CD4-positive, alpha-beta T cell (primary cell): ENCODE results near the gene CAMK4. TPM values are rescaled to one million over a fixed set of nuclear protein-coding genes. Genes with fewer than 3 reads are reported as not detected.

ENCODE experiments used
- ATAC-seq: fragments of 200-7000 bp; cut with Tn5 transposase; one replicate; pipeline ENCODE4 v1.10.0; 2022; ENCODE audit warnings: mild to moderate bottlenecking; ENCODE audit not compliant: poor library complexity
- CTCF ChIA-PET: fragments of 350-600 bp; sonication (Branson Sonifier 250); formaldehyde crosslinking; loops from one replicate; lab custom pipeline; 2021; ENCODE audit warnings: antibody characterized with exemption, inconsistent platforms; lab: Charles Lee
- POLR2A ChIA-PET: fragments of 350-600 bp; sonication (Branson Sonifier 250); formaldehyde crosslinking; loops from one replicate; lab custom pipeline; 2021; ENCODE audit warnings: antibody characterized with exemption, inconsistent platforms; lab: Charles Lee
- DNase-seq, 14 experiments: peaks; one replicate each; pipeline ENCODE4 v3.0.0-alpha.2; 2013 to 2020; ENCODE audit warnings: mixed read lengths in 2 of 14
- H3K27ac ChIP-seq, 2 donors: one replicate each; pipeline versions ENCODE4 v1.5.1 to v1.7.0; 2013; ENCODE audit warnings: low read length in 2 of 2, low read depth in 1 of 2, mild to moderate bottlenecking in 1 of 2
- H3K27me3 ChIP-seq, 2 experiments: 1 replicate in 1 of 2; 2 replicates in 1 of 2; pipeline versions ENCODE4 v1.6.1 to v1.7.0; 2013; ENCODE audit warnings: low read length in 2 of 2, control low read depth in 1 of 2, mild to moderate bottlenecking in 1 of 2, moderate library complexity in 1 of 2; ENCODE audit not compliant: insufficient read depth in 2 of 2, control insufficient read depth in 1 of 2
- H3K36me3 ChIP-seq: one replicate; pipeline ENCODE4 v1.6.1; 2013; ENCODE audit warnings: low read length, control low read depth; ENCODE audit not compliant: insufficient read depth
- H3K4me1 ChIP-seq: one replicate; pipeline ENCODE4 v1.6.1; 2013; ENCODE audit warnings: low read length, control low read depth; ENCODE audit not compliant: insufficient read depth
- H3K4me3 ChIP-seq: one replicate; pipeline ENCODE4 v1.5.1; 2013; ENCODE audit warnings: mild to moderate bottlenecking, low read length, moderate library complexity
- H3K9me3 ChIP-seq, 2 experiments: 1 replicate in 1 of 2; 2 replicates in 1 of 2; pipeline versions ENCODE4 v1.6.1 to v1.7.0; 2013; ENCODE audit warnings: low read length in 2 of 2, mild to moderate bottlenecking in 2 of 2, control low read depth in 1 of 2, moderate library complexity in 1 of 2; ENCODE audit not compliant: control insufficient read depth in 1 of 2, insufficient read depth in 1 of 2
- H3K27ac Mint-ChIP-seq: one replicate; pipeline ENCODE4 v1.8.0; 2020; ENCODE audit warnings: mixed read lengths
- H3K27me3 Mint-ChIP-seq: one replicate; pipeline ENCODE4 v1.8.0; 2021; ENCODE audit warnings: mixed read lengths
- H3K36me3 Mint-ChIP-seq: one replicate; pipeline ENCODE4 v1.8.0; 2021; ENCODE audit warnings: low read depth, mixed read lengths
- H3K4me1 Mint-ChIP-seq: one replicate; pipeline ENCODE4 v1.8.0; 2021; ENCODE audit warnings: low read depth, mixed read lengths
- H3K4me3 Mint-ChIP-seq: one replicate; pipeline ENCODE4 v1.8.0; 2020; ENCODE audit warnings: mild to moderate bottlenecking, mixed read lengths
- H3K9me3 Mint-ChIP-seq: one replicate; pipeline ENCODE4 v1.8.0; 2020; ENCODE audit warnings: mixed read lengths
- intact Hi-C, 2 experiments: fragments of 100-400 bp; cut with DNase I in 1 of 2; cut with micrococcal nuclease in 1 of 2; formaldehyde crosslinking; loops; one replicate each; pipeline versions ENCODE4 v1.15.1 to v1.9.0; 2023 to 2025; cut with DNase I, micrococcal nuclease
- total RNA-seq, 174 experiments: library from RNA in 2 of 174; stranded (reverse) in 2 of 174; gene quantifications; one replicate each; pipeline ENCODE4 v1.2.3 and lab custom pipeline; 2021 to 2026
- TF ChIP-seq, protein P1 (sequence below): fragments of 200-600 bp; IDR thresholded peaks from one replicate; pipeline ENCODE4 v1.8.0; 2022; ENCODE audit warnings: antibody characterized with exemption, mild to moderate bottlenecking

The CAMK4 gene
- total RNA-seq, 2 experiments from 2014 or later = 202 to 225 TPM

DNA sequence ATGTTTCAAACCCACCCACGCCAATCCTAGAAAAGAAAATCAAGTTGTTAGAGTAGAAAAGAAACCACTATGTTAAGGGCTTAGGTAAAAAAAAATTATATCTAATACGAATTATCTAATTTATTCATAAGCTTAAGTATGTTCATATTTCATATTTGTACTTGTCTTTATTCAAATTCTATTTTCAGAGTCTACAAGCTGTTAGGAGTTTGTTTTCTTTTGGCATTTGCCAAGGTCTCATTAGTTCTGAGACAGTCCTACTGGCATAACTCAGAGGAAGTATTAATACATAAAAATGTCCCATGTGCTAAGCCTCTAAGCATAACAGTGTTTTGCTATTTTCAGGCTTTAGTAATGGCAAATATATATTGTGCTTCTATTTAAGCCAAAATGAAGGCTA, 230.6 kb downstream of the CAMK4 start:
- no peaks in the 10 kb centered on the region for H3K9me3 ChIP-seq
- H3K27me3 Mint-ChIP-seq = no peaks in the 10 kb centered on the region
- H3K36me3 ChIP-seq = peaks cover 54% of the 10 kb centered on the region
- H3K9me3 Mint-ChIP-seq = no peaks in the 10 kb centered on the region
- peaks cover 38% of the 10 kb centered on the region for H3K4me1 Mint-ChIP-seq
- CTCF ChIA-PET = interaction anchor here (1.2 kb wide), 1 partner anchor 9 kb away, joined by 3 read pairs; no protein-coding TSS in a partner anchor
- TF ChIP-seq, protein P1, sequence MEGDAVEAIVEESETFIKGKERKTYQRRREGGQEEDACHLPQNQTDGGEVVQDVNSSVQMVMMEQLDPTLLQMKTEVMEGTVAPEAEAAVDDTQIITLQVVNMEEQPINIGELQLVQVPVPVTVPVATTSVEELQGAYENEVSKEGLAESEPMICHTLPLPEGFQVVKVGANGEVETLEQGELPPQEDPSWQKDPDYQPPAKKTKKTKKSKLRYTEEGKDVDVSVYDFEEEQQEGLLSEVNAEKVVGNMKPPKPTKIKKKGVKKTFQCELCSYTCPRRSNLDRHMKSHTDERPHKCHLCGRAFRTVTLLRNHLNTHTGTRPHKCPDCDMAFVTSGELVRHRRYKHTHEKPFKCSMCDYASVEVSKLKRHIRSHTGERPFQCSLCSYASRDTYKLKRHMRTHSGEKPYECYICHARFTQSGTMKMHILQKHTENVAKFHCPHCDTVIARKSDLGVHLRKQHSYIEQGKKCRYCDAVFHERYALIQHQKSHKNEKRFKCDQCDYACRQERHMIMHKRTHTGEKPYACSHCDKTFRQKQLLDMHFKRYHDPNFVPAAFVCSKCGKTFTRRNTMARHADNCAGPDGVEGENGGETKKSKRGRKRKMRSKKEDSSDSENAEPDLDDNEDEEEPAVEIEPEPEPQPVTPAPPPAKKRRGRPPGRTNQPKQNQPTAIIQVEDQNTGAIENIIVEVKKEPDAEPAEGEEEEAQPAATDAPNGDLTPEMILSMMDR = no peak
- H3K27ac Mint-ChIP-seq = peak overlapping the region; percentile 52
- intact Hi-C loops = no loop called here
- H3K27ac ChIP-seq = no peak overlapping the region
- H3K4me1 ChIP-seq = no peaks in the 10 kb centered on the region
- ATAC-seq (no peak), DNase-seq (no peak)
- H3K27me3 ChIP-seq = no peaks in the 10 kb centered on the region
- H3K4me3 ChIP-seq = no peak overlapping the region
- POLR2A ChIA-PET = no interaction called here
- H3K36me3 Mint-ChIP-seq = peaks cover 87% of the 10 kb centered on the region
- no peak overlapping the region for H3K4me3 Mint-ChIP-seq

DNA sequence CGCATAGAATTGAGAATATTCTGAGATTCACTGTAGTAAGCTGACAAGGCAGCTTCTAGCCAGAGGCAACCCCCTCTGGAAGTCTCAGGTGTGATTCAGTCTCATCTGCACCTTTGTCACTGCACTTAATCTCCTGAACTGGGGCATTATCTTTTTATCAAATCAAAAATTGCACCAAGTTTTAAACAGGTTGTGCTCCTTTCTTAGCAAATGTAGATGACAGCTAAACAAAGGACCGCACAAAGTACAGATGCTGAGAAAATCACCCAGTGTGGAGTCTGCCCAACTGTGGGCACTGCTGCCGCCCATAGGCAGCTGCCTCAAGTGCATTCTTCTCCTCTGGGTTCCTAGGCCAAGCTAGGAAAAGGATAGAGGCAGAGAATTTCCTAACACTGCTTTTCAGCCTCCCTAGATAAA, 237.1 kb downstream of the CAMK4 start:
- no peaks in the 10 kb centered on the region for H3K27me3 Mint-ChIP-seq
- ChIA-PET POLR2A (interaction anchor here (1.6 kb wide), 1 partner anchor 52 kb away, joined by 3 read pairs; the partner anchor contains the start of gene STARD4), CTCF (interaction anchor here (0.7 to 1.4 kb wide), 2 partner anchors 9 to 304 kb away, joined by 3 to 4 read pairs; no protein-coding TSS in a partner anchor)
- no peak overlapping the region for H3K27ac Mint-ChIP-seq
- peaks cover 37% of the 10 kb centered on the region for H3K4me1 Mint-ChIP-seq
- intact Hi-C loops = no loop called here
- no peak overlapping the region for H3K4me3 Mint-ChIP-seq
- TF ChIP-seq, protein P1 = no peak
- H3K4me3 ChIP-seq = no peak overlapping the region
- H3K36me3 ChIP-seq = peaks cover 37% of the 10 kb centered on the region
- no peaks in the 10 kb centered on the region for H3K9me3 ChIP-seq
- no peak for DNase-seq
- H3K27me3 ChIP-seq = no peaks in the 10 kb centered on the region
- peaks cover 5% of the 10 kb centered on the region for H3K9me3 Mint-ChIP-seq
- ATAC-seq = no peak
- H3K36me3 Mint-ChIP-seq = peaks cover 93% of the 10 kb centered on the region
- H3K4me1 ChIP-seq = no peaks in the 10 kb centered on the region
- no peak overlapping the region for H3K27ac ChIP-seq

DNA sequence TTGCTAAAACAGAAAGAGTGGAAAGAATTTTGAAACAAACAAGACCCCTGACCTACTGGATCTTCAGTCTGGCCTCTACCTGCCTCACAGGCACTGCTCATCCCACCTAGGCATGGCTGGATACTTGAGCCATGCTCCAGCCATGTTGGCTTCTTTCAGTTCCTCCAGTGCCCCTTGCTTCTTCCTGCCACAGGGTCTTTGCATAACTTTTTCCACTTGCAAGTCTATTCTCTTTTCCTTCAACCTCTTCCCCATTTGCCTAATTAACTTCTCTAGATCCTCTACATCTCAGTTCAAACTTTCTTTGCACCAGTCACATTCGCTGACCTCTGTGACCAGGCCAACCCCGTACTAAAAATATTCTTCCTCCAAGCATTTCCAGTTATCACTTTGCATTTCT, 237.8 kb downstream of the CAMK4 start:
- ChIA-PET CTCF (interaction anchor here (0.6 kb wide), 1 partner anchor 27 kb away, joined by 4 read pairs; no protein-coding TSS in a partner anchor), POLR2A (interaction anchor here (1.6 kb wide), 1 partner anchor 51 kb away, joined by 3 read pairs; the partner anchor contains the start of gene STARD4)
- no peak overlapping the region for H3K4me3 Mint-ChIP-seq
- peaks cover 44% of the 10 kb centered on the region for H3K4me1 Mint-ChIP-seq
- H3K27me3 ChIP-seq = no peaks in the 10 kb centered on the region
- H3K9me3 ChIP-seq = no peaks in the 10 kb centered on the region
- peaks cover 5% of the 10 kb centered on the region for H3K9me3 Mint-ChIP-seq
- no peak overlapping the region for H3K27ac ChIP-seq
- H3K4me1 ChIP-seq = no peaks in the 10 kb centered on the region
- H3K36me3 ChIP-seq = peaks cover 37% of the 10 kb centered on the region
- H3K36me3 Mint-ChIP-seq = peaks cover 95% of the 10 kb centered on the region
- ATAC-seq (no peak), DNase-seq (no peak)
- H3K27me3 Mint-ChIP-seq = no peaks in the 10 kb centered on the region
- no peak overlapping the region for H3K27ac Mint-ChIP-seq
- TF ChIP-seq, protein P1 = no peak
- intact Hi-C loops = no loop called here
- no peak overlapping the region for H3K4me3 ChIP-seq
